ENCODE results near the gene SGK1. TPM values are rescaled to one million over a fixed set of nuclear protein-coding genes. Genes with fewer than 3 reads are reported as not detected.

Gene SGK1
- total RNA-seq, 2 donors from 2014 or later = 151 to 155 TPM

GRCh38 chr6:134357022-134357487 is 39.1 kb upstream of the SGK1 start:
- no peak for TF ChIP-seq CTCF (IDR thresholded peaks at IDR 0.05)
- H3K9me3 ChIP-seq = no peaks in the 10 kb centered on the region
- H3K36me3 ChIP-seq = no peaks in the 10 kb centered on the region
- H3K4me1 ChIP-seq = no peaks in the 10 kb centered on the region
- no peaks in the 10 kb centered on the region for H3K27me3 ChIP-seq
- H3K27ac ChIP-seq = no peak overlapping the region
- no peak overlapping the region for H3K4me3 ChIP-seq
- no peak for DNase-seq (ENCODE audit: low spot score)

- no peak for TF ChIP-seq CTCF (IDR thresholded peaks at IDR 0.05)
- H3K27me3 ChIP-seq = no peaks in the 10 kb centered on the region
- H3K9me3 ChIP-seq = no peaks in the 10 kb centered on the region
These were observed 38.5 kb upstream of the SGK1 start for GRCh38 chr6:134356405-134356804.

GRCh38 chr6:134352786-134353480 is 35.0 kb upstream of the SGK1 start:
- no peak overlapping the region for H3K27ac ChIP-seq

More at GRCh38 chr6:134356405-134356804, 38.5 kb upstream of the SGK1 start:
- Histone ChIP-seq H3K4me3 (no peak overlapping the region), H3K4me1 (no peaks in the 10 kb centered on the region), H3K27ac (no peak overlapping the region), H3K36me3 (no peaks in the 10 kb centered on the region)
- DNase-seq (ENCODE audit: low spot score) = no peak

GRCh38 chr6:134351615-134352474 is 33.9 kb upstream of the SGK1 start:
- no peak for DNase-seq (ENCODE audit: low spot score)
- Histone ChIP-seq H3K9me3 (no peaks in the 10 kb centered on the region), H3K27ac (no peak overlapping the region), H3K4me1 (no peaks in the 10 kb centered on the region), H3K4me3 (no peak overlapping the region), H3K36me3 (no peaks in the 10 kb centered on the region), H3K27me3 (no peaks in the 10 kb centered on the region)
- no peak for TF ChIP-seq CTCF (IDR thresholded peaks at IDR 0.05)

More at GRCh38 chr6:134352786-134353480, 35.0 kb upstream of the SGK1 start:
- Histone ChIP-seq H3K9me3 (no peaks in the 10 kb centered on the region), H3K4me1 (no peaks in the 10 kb centered on the region), H3K27me3 (no peaks in the 10 kb centered on the region), H3K36me3 (no peaks in the 10 kb centered on the region), H3K4me3 (no peak overlapping the region)
- no peak for DNase-seq (ENCODE audit: low spot score)
- TF ChIP-seq CTCF (IDR thresholded peaks at IDR 0.05) = no peak

GRCh38 chr6:134347885-134348805 is 30.2 kb upstream of the SGK1 start:
- Histone ChIP-seq H3K36me3 (no peaks in the 10 kb centered on the region), H3K27ac (peak overlapping the region in 1 of 2 donors; percentile 50), H3K27me3 (no peaks in the 10 kb centered on the region), H3K9me3 (no peaks in the 10 kb centered on the region), H3K4me3 (no peak overlapping the region), H3K4me1 (peaks cover 0 to 12% of the 10 kb centered on the region in 2 donors)
- peak; percentile 80 for DNase-seq (ENCODE audit: low spot score)
- TF ChIP-seq CTCF (IDR thresholded peaks at IDR 0.05) = no peak

All from right atrium auricular region (tissue), 2 donors.